ENCODE measurements around the gene CTTNBP2. TPM values are rescaled to one million over a fixed set of nuclear protein-coding genes. Genes with fewer than 3 reads are reported as not detected.

CTTNBP2 gene
- total and polyA plus RNA-seq, 2 donors (not counting 1 experiment from before 2014, with no cell fraction given) = 0.04 to 0.27 TPM

DNA sequence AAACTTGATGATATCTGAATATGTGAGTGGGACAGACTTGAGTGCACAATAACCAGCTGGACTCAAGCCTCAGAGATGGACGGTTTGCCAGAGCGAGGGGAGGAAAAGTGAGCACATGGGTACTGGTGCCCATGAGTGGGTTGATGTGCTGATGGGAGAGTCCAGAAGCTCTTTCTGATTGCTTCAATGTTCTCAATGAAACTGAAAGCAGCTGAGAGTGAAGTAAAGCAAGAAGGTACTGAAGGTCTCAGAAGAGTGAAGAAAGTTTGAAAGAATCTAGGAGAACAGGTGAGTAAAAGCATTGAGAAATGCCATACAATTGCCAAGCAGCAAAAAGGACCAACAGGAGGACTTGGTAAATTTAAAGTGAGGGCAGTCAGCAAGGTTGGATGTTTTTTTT, 28.6 kb downstream of the CTTNBP2 start:
- Mint-ChIP-seq H3K27me3 (peaks cover 3% of the 10 kb centered on the region), H3K27ac (no peak overlapping the region), H3K4me1 (no peaks in the 10 kb centered on the region), H3K4me3 (no peak overlapping the region), H3K9me3 (ENCODE audit: insufficient read depth) (peaks cover 2% of the 10 kb centered on the region)
- ChIA-PET POLR2A (no interaction called here), CTCF (no interaction called here)
- H3K36me3 ChIP-seq (replicated peaks in 1 of 2; ENCODE audit: control extremely low read depth in 1 of 2, control insufficient read depth in 1 of 2, extremely low read depth in 1 of 2, insufficient read depth in 2 of 2, low read length in 1 of 2) = no peaks in the 10 kb centered on the region
- H3K4me1 ChIP-seq (ENCODE audit: control insufficient read depth in 2 of 2, insufficient read depth in 2 of 2, low read length in 2 of 2) = no peaks in the 10 kb centered on the region
- intact Hi-C loops (cut with micrococcal nuclease) = no loop called here
- TF ChIP-seq CTCF (IDR thresholded peaks at IDR 0.05) (no peak), EZH2 (IDR thresholded peaks at IDR 0.05; ENCODE audit: borderline replicate concordance, insufficient read depth, low read depth, low read length, poor library complexity, severe bottlenecking) (no peak)
- H2AFZ ChIP-seq (ENCODE audit: insufficient read depth, low read depth, low read length, poor library complexity, severe bottlenecking) = no peak overlapping the region
- H3K27ac ChIP-seq (ENCODE audit: low read length in 2 of 2) = no peak overlapping the region
- ATAC-seq (ENCODE audit: low read depth) (no peak), DNase-seq (no peak)
- WGBS (ENCODE audit: insufficient coverage) = 85% methylated on average over 2 of the region's 2 CpGs
- no peaks in the 10 kb centered on the region for H3K79me2 ChIP-seq (ENCODE audit: control insufficient read depth, insufficient read depth, low read length)
- H3K4me2 ChIP-seq (replicated peaks; ENCODE audit: low read depth, low read length, poor library complexity, severe bottlenecking) = no peak overlapping the region
- no peak overlapping the region for H3K4me3 ChIP-seq (ENCODE audit: control extremely low read depth in 1 of 5, extremely low read depth in 1 of 5, insufficient read depth in 1 of 5, low read depth in 2 of 5, low read length in 4 of 5)
- no peak overlapping the region for H3K9ac ChIP-seq (ENCODE audit: low read length)
- no peaks in the 10 kb centered on the region for H4K20me1 ChIP-seq (ENCODE audit: control insufficient read depth, insufficient read depth, low read length, poor library complexity, severe bottlenecking)
- no peaks in the 10 kb centered on the region for H3K9me3 ChIP-seq (ENCODE audit: control extremely low read depth in 1 of 3, control insufficient read depth in 2 of 3, insufficient read depth in 1 of 3, low read length in 2 of 3)
- no peaks in the 10 kb centered on the region for H3K27me3 ChIP-seq (replicated peaks in 1 of 4; ENCODE audit: control extremely low read depth in 1 of 4, control insufficient read depth in 3 of 4, insufficient read depth in 4 of 4, low read length in 3 of 4)

DNA sequence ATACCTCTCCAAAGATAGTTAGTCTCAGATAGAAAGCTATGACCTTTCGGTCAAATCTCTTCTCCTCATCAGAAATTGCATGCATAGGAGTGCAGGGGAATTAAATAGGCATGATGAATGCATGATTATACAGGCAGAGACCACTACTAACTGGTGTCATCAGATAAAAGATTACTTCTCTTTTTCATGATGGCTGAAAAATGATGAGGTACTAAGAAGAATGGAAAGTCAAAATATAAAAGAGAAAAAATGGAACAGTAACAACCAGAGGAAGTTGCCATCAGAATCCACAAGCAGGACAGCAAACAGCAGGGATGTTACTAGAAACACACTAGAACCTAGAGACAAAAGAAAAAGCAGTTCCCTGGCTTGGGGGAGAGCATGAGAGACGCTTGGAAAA, 31.6 kb downstream of the CTTNBP2 start:
- Histone ChIP-seq H3K27ac (ENCODE audit: low read length in 2 of 2) (no peak overlapping the region), H3K4me2 (replicated peaks; ENCODE audit: low read depth, low read length, poor library complexity, severe bottlenecking) (no peak overlapping the region), H3K27me3 (replicated peaks in 1 of 4; ENCODE audit: control extremely low read depth in 1 of 4, control insufficient read depth in 3 of 4, insufficient read depth in 4 of 4, low read length in 3 of 4) (no peaks in the 10 kb centered on the region), H4K20me1 (ENCODE audit: control insufficient read depth, insufficient read depth, low read length, poor library complexity, severe bottlenecking) (no peaks in the 10 kb centered on the region), H3K9ac (ENCODE audit: low read length) (no peak overlapping the region), H3K9me3 (ENCODE audit: control extremely low read depth in 1 of 3, control insufficient read depth in 2 of 3, insufficient read depth in 1 of 3, low read length in 2 of 3) (no peaks in the 10 kb centered on the region), H2AFZ (ENCODE audit: insufficient read depth, low read depth, low read length, poor library complexity, severe bottlenecking) (no peak overlapping the region), H3K4me1 (ENCODE audit: control insufficient read depth in 2 of 2, insufficient read depth in 2 of 2, low read length in 2 of 2) (no peaks in the 10 kb centered on the region), H3K4me3 (ENCODE audit: control extremely low read depth in 1 of 5, extremely low read depth in 1 of 5, insufficient read depth in 1 of 5, low read depth in 2 of 5, low read length in 4 of 5) (no peak overlapping the region), H3K36me3 (replicated peaks in 1 of 2; ENCODE audit: control extremely low read depth in 1 of 2, control insufficient read depth in 1 of 2, extremely low read depth in 1 of 2, insufficient read depth in 2 of 2, low read length in 1 of 2) (no peaks in the 10 kb centered on the region), H3K79me2 (ENCODE audit: control insufficient read depth, insufficient read depth, low read length) (no peaks in the 10 kb centered on the region)
- no peaks in the 10 kb centered on the region for H3K4me1 Mint-ChIP-seq
- H3K27ac Mint-ChIP-seq = no peak overlapping the region
- ChIA-PET POLR2A (no interaction called here), CTCF (interaction anchor here (0.6 kb wide), 1 partner anchor 776 kb away, joined by 3 read pairs; no protein-coding TSS in a partner anchor)
- no peak for DNase-seq
- TF ChIP-seq EZH2 (IDR thresholded peaks at IDR 0.05; ENCODE audit: borderline replicate concordance, insufficient read depth, low read depth, low read length, poor library complexity, severe bottlenecking) = no peak
- peaks cover 2% of the 10 kb centered on the region for H3K9me3 Mint-ChIP-seq (ENCODE audit: insufficient read depth)
- no peak overlapping the region for H3K4me3 Mint-ChIP-seq
- peaks cover 3% of the 10 kb centered on the region for H3K27me3 Mint-ChIP-seq
- no CpG with 5 or more reads among the region's 2 CpGs for WGBS (ENCODE audit: insufficient coverage)
- intact Hi-C loops (cut with micrococcal nuclease) = no loop called here
- no peak for ATAC-seq (ENCODE audit: low read depth)
